IPS-11a (cell line): ENCODE measurements around the gene ASIC3.

Experiments
- H3K4me3 ChIP-seq: one replicate; pipeline ENCODE4 v1.5.1; 2013; ENCODE audit warnings: low read depth, low read length, control low read depth

The ASIC3 gene

GRCh38 chr7:151013733-151014497 lies 34.4 kb upstream of the ASIC3 start:
- no peak overlapping the region for H3K4me3 ChIP-seq

- H3K4me3 ChIP-seq: no peak overlapping the region
Measured at GRCh38 chr7:151014950-151015349, 33.4 kb upstream of the ASIC3 start.

- no peak overlapping the region for H3K4me3 ChIP-seq
Measured at GRCh38 chr7:151015967-151016366, 32.4 kb upstream of the ASIC3 start.

GRCh38 chr7:151016505-151016904 lies 31.8 kb upstream of the ASIC3 start:
- H3K4me3 ChIP-seq: no peak overlapping the region

- H3K4me3 ChIP-seq: no peak overlapping the region
Measured at GRCh38 chr7:151016942-151017341, 31.4 kb upstream of the ASIC3 start.

- H3K4me3 ChIP-seq: no peak overlapping the region
Measured at GRCh38 chr7:151017370-151017952, 30.9 kb upstream of the ASIC3 start.

GRCh38 chr7:151017953-151018420 lies 30.3 kb upstream of the ASIC3 start:
- H3K4me3 ChIP-seq: peak overlapping the region; percentile 17

- no peak overlapping the region for H3K4me3 ChIP-seq
Measured at GRCh38 chr7:151018421-151019129, 29.8 kb upstream of the ASIC3 start.

- H3K4me3 ChIP-seq: no peak overlapping the region
Measured at GRCh38 chr7:151019130-151019447, 29.2 kb upstream of the ASIC3 start.

- no peak overlapping the region for H3K4me3 ChIP-seq
Measured at GRCh38 chr7:151020231-151020630, 28.1 kb upstream of the ASIC3 start.

- H3K4me3 ChIP-seq: no peak overlapping the region
Measured at GRCh38 chr7:151023232-151023631, 25.1 kb upstream of the ASIC3 start.

- H3K4me3 ChIP-seq: no peak within 1 kb of the TSS
Measured at GRCh38 chr7:151024435-151025056, 23.8 kb upstream of the ASIC3 start, which contains the start of gene ATG9B. Gene ATG9B (minus strand): TSS chr7:151024494. CDS start chr7:151024423, 71 bp downstream.

GRCh38 chr7:151025924-151026671 lies 22.2 kb upstream of the ASIC3 start:
- H3K4me3 ChIP-seq: no peak overlapping the region

- peak overlapping the region; percentile 89 for H3K4me3 ChIP-seq
Measured at GRCh38 chr7:151026771-151027727, 21.3 kb upstream of the ASIC3 start.

- peak overlapping the region; percentile 89 for H3K4me3 ChIP-seq
Measured at GRCh38 chr7:151027728-151028130, 20.6 kb upstream of the ASIC3 start.

GRCh38 chr7:151028131-151028947 lies 20.0 kb upstream of the ASIC3 start, which contains the start of gene ABCB8:
Gene ABCB8 (plus strand): TSS chr7:151028450. CDS start chr7:151028516, 66 bp downstream.
- H3K4me3 ChIP-seq: peak within 1 kb of the TSS; percentile 89

- H3K4me3 ChIP-seq: peak overlapping the region; percentile 89
Measured at GRCh38 chr7:151028948-151029501, 19.3 kb upstream of the ASIC3 start.

GRCh38 chr7:151031011-151031410 lies 17.3 kb upstream of the ASIC3 start:
- no peak overlapping the region for H3K4me3 ChIP-seq
